ACC112 (cell line): ENCODE results near the gene FRMD4A.

Experiments
- H2AFZ ChIP-seq: fragments of 200-600 bp; sonication (generic); one replicate; pipeline ENCODE4 v1.6.0; 2017; ENCODE audit warnings: antibody characterized with exemption, low read length; ENCODE audit not compliant: unreplicated experiment
- H3K27ac ChIP-seq: fragments of 200-600 bp; sonication (generic); 2 replicates; pipeline ENCODE4 v1.5.1; 2014; ENCODE audit warnings: low read depth, mild to moderate bottlenecking, antibody characterized with exemption, low read length, moderate library complexity
- H3K27me3 ChIP-seq: fragments of 200-600 bp; sonication (generic); 2 replicates; pipeline ENCODE4 v1.6.1; 2014; ENCODE audit warnings: mild to moderate bottlenecking, antibody characterized with exemption, low read length, moderate library complexity, mixed read lengths; ENCODE audit not compliant: insufficient read depth
- H3K36me3 ChIP-seq: fragments of 200-600 bp; sonication (generic); 2 replicates; pipeline ENCODE4 v1.6.1; 2016; ENCODE audit warnings: mild to moderate bottlenecking, antibody characterized with exemption, low read length, moderate library complexity, mixed read lengths; ENCODE audit not compliant: insufficient read depth
- H3K4me1 ChIP-seq: fragments of 200-600 bp; sonication (generic); one replicate; pipeline ENCODE4 v1.6.1; 2016; ENCODE audit warnings: low read length, mixed read lengths; ENCODE audit not compliant: insufficient read depth, unreplicated experiment, control insufficient read depth
- H3K4me3 ChIP-seq: fragments of 200-600 bp; sonication (generic); 2 replicates; pipeline ENCODE4 v1.5.1; 2014; ENCODE audit warnings: mild to moderate bottlenecking, low read depth, low read length
- H3K79me2 ChIP-seq: fragments of 200-600 bp; sonication (generic); one replicate; pipeline ENCODE4 v1.6.0; 2016; ENCODE audit warnings: low read length; ENCODE audit not compliant: control insufficient read depth, unreplicated experiment, insufficient read depth

Gene FRMD4A

GRCh38 chr10:13693783-13694700 is 636.7 kb downstream of the FRMD4A start:
- H3K27me3 ChIP-seq, result no peaks in the 10 kb centered on the region
- no peaks in the 10 kb centered on the region for H3K79me2 ChIP-seq

GRCh38 chr10:13690281-13690825 is 640.4 kb downstream of the FRMD4A start:
- H3K4me1 ChIP-seq, result peaks cover 15% of the 10 kb centered on the region
- no peak overlapping the region for H3K27ac ChIP-seq
- no peak overlapping the region for H2AFZ ChIP-seq
- H3K27me3 ChIP-seq, result no peaks in the 10 kb centered on the region
- H3K36me3 ChIP-seq, result peaks cover 9% of the 10 kb centered on the region
- H3K4me3 ChIP-seq, result no peak overlapping the region
- no peaks in the 10 kb centered on the region for H3K79me2 ChIP-seq

More at GRCh38 chr10:13693783-13694700, 636.7 kb downstream of the FRMD4A start:
- Histone ChIP-seq H3K4me1 (no peaks in the 10 kb centered on the region), H2AFZ (no peak overlapping the region), H3K27ac (no peak overlapping the region), H3K4me3 (no peak overlapping the region), H3K36me3 (peaks cover 13% of the 10 kb centered on the region)

- Histone ChIP-seq H2AFZ (no peak overlapping the region), H3K27ac (peak overlapping the region; percentile 86), H3K79me2 (no peaks in the 10 kb centered on the region), H3K27me3 (no peaks in the 10 kb centered on the region), H3K36me3 (peaks cover 6% of the 10 kb centered on the region; the same call in 1 of the 2 replicates), H3K4me1 (peaks cover 39% of the 10 kb centered on the region), H3K4me3 (no peak overlapping the region)
Observed at GRCh38 chr10:13686331-13686752, 644.4 kb downstream of the FRMD4A start.

GRCh38 chr10:13685885-13686284 is 644.8 kb downstream of the FRMD4A start:
- peak overlapping the region; percentile 86 for H3K27ac ChIP-seq

GRCh38 chr10:13684806-13685482 is 645.8 kb downstream of the FRMD4A start:
- Histone ChIP-seq H3K79me2 (no peaks in the 10 kb centered on the region), H3K36me3 (no peaks in the 10 kb centered on the region), H3K27ac (peak overlapping the region; percentile 86), H2AFZ (peak overlapping the region; percentile 16), H3K4me3 (peak overlapping the region; percentile 40), H3K4me1 (peaks cover 39% of the 10 kb centered on the region), H3K27me3 (no peaks in the 10 kb centered on the region)

More at GRCh38 chr10:13685885-13686284, 644.8 kb downstream of the FRMD4A start:
- Histone ChIP-seq H3K79me2 (no peaks in the 10 kb centered on the region), H2AFZ (no peak overlapping the region), H3K36me3 (peaks cover 6% of the 10 kb centered on the region; the same call in 1 of the 2 replicates), H3K27me3 (no peaks in the 10 kb centered on the region), H3K4me1 (peaks cover 39% of the 10 kb centered on the region), H3K4me3 (no peak overlapping the region)

- H3K27ac ChIP-seq, result peak overlapping the region; percentile 86
- no peaks in the 10 kb centered on the region for H3K27me3 ChIP-seq
- no peaks in the 10 kb centered on the region for H3K79me2 ChIP-seq
- H3K4me3 ChIP-seq, result peak overlapping the region; percentile 40
- H2AFZ ChIP-seq, result peak overlapping the region; percentile 16
- no peaks in the 10 kb centered on the region for H3K36me3 ChIP-seq
- H3K4me1 ChIP-seq, result peaks cover 39% of the 10 kb centered on the region
Observed at GRCh38 chr10:13684252-13684791, 646.4 kb downstream of the FRMD4A start.

GRCh38 chr10:13683017-13683416 is 647.7 kb downstream of the FRMD4A start:
- Histone ChIP-seq H3K27me3 (no peaks in the 10 kb centered on the region), H3K4me3 (no peak overlapping the region), H3K4me1 (peaks cover 39% of the 10 kb centered on the region), H3K27ac (peak overlapping the region; percentile 86; the same call in 1 of the 2 replicates), H2AFZ (no peak overlapping the region), H3K79me2 (peaks cover 3% of the 10 kb centered on the region), H3K36me3 (peaks cover 7% of the 10 kb centered on the region; the same call in 1 of the 2 replicates)

- H3K27ac ChIP-seq, result no peak overlapping the region
Observed at GRCh38 chr10:13681960-13682359, 648.8 kb downstream of the FRMD4A start.

GRCh38 chr10:13681528-13681927 is 649.2 kb downstream of the FRMD4A start:
- Histone ChIP-seq H2AFZ (no peak overlapping the region), H3K36me3 (peaks cover 18% of the 10 kb centered on the region), H3K4me1 (peaks cover 35% of the 10 kb centered on the region), H3K79me2 (peaks cover 3% of the 10 kb centered on the region), H3K27ac (no peak overlapping the region), H3K27me3 (no peaks in the 10 kb centered on the region), H3K4me3 (no peak overlapping the region)

More at GRCh38 chr10:13681960-13682359, 648.8 kb downstream of the FRMD4A start:
- H2AFZ ChIP-seq, result no peak overlapping the region
- no peaks in the 10 kb centered on the region for H3K27me3 ChIP-seq
- peaks cover 3% of the 10 kb centered on the region for H3K79me2 ChIP-seq
- H3K4me3 ChIP-seq, result no peak overlapping the region
- H3K36me3 ChIP-seq, result peaks cover 14% of the 10 kb centered on the region
- H3K4me1 ChIP-seq, result peaks cover 39% of the 10 kb centered on the region

- no peak overlapping the region for H3K27ac ChIP-seq
- H3K27me3 ChIP-seq, result no peaks in the 10 kb centered on the region
- peaks cover 18% of the 10 kb centered on the region for H3K36me3 ChIP-seq
- H3K4me3 ChIP-seq, result no peak overlapping the region
- peaks cover 31% of the 10 kb centered on the region for H3K4me1 ChIP-seq
- H3K79me2 ChIP-seq, result peaks cover 3% of the 10 kb centered on the region
- H2AFZ ChIP-seq, result no peak overlapping the region
Observed at GRCh38 chr10:13681095-13681494, 649.6 kb downstream of the FRMD4A start.
